ENCODE measurements around the gene PPP2R1B. TPM values are rescaled to one million over a fixed set of nuclear protein-coding genes. Genes with fewer than 3 reads are reported as not detected.

PPP2R1B gene
- total and polyA plus RNA-seq, 2 of the 8 experiments (the other 6 are each of a cell fraction or from before 2014, with no cell fraction given), result 25.8 to 87.0 TPM

- no peak for TF ChIP-seq JUND (IDR thresholded peaks at IDR 0.05; ENCODE audit: low read length)
- no peak for TF ChIP-seq EP300 (IDR thresholded peaks at IDR 0.05; ENCODE audit: borderline replicate concordance in 1 of 2, low read depth in 2 of 2, low read length in 2 of 2)
- TF ChIP-seq RXRA (IDR thresholded peaks at IDR 0.05; ENCODE audit: insufficient read depth, low read depth, low read length), result no peak
- TF ChIP-seq EGR1 (IDR thresholded peaks at IDR 0.05; ENCODE audit: borderline replicate concordance, low read depth, low read length), result no peak
- no peak for TF ChIP-seq TEAD4 (IDR thresholded peaks at IDR 0.05; ENCODE audit: low read depth, low read length)
- TF ChIP-seq, protein P1, sequence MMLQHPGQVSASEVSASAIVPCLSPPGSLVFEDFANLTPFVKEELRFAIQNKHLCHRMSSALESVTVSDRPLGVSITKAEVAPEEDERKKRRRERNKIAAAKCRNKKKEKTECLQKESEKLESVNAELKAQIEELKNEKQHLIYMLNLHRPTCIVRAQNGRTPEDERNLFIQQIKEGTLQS (IDR thresholded peaks at IDR 0.05; ENCODE audit: insufficient read depth, low read depth, low read length), result no peak
- no peak for TF ChIP-seq BACH1 (IDR thresholded peaks at IDR 0.05; ENCODE audit: low read length)
- TF ChIP-seq FOSL1 (IDR thresholded peaks at IDR 0.05; ENCODE audit: insufficient read depth, low read depth, low read length), result no peak
- no peak for TF ChIP-seq EZH2 (IDR thresholded peaks at IDR 0.05; ENCODE audit: low read depth, low read length, severe bottlenecking)
- TF ChIP-seq MAFK (IDR thresholded peaks at IDR 0.05; ENCODE audit: low read depth, low read length), result no peak
- peak; percentile 21 for TF ChIP-seq E2F6 (IDR thresholded peaks at IDR 0.05)
- TF ChIP-seq CHD1 (IDR thresholded peaks at IDR 0.05; ENCODE audit: low read depth, low read length), result no peak
- peak; percentile 96 for TF ChIP-seq ASH2L (IDR thresholded peaks at IDR 0.05; ENCODE audit: low read length)
- peak; percentile 87 for TF ChIP-seq YY1 (IDR thresholded peaks at IDR 0.05; ENCODE audit: low read depth, low read length)
- TF ChIP-seq CHD2 (IDR thresholded peaks at IDR 0.05; ENCODE audit: low read length), result no peak
- no peak for TF ChIP-seq CBX8 (IDR thresholded peaks at IDR 0.05; ENCODE audit: borderline replicate concordance, low read depth, low read length)
- TF ChIP-seq CTBP2 (IDR thresholded peaks at IDR 0.05; ENCODE audit: borderline replicate concordance, insufficient read depth, insufficient read length, low read length), result no peak
- no peak for TF ChIP-seq RAD21 (IDR thresholded peaks at IDR 0.05 in 1 of 2, conservative IDR thresholded peaks at IDR 0.05 in 1 of 2; ENCODE audit: low read depth in 2 of 2, low read length in 2 of 2)
- TF ChIP-seq GTF2F1 (IDR thresholded peaks at IDR 0.05; ENCODE audit: borderline replicate concordance, low read depth, low read length), result no peak; the same call in 1 of the 2 replicates
- TF ChIP-seq KDM1A (IDR thresholded peaks at IDR 0.05; ENCODE audit: borderline replicate concordance, low read length), result no peak
- peak in 1 of 2 experiments; percentile 75; a peak in 2 of 3 replicates for TF ChIP-seq POLR2A (IDR thresholded peaks at IDR 0.05; ENCODE audit: control extremely low read depth in 1 of 2, low read depth in 2 of 2, low read length in 2 of 2)
- peak; percentile 72 for TF ChIP-seq KDM4A (IDR thresholded peaks at IDR 0.05; ENCODE audit: low read depth, low read length, severe bottlenecking)
- TF ChIP-seq BCL11A (IDR thresholded peaks at IDR 0.05; ENCODE audit: low read depth in 2 of 2, low read length in 2 of 2), result no peak
Measured at GRCh38 chr11:111765984-111766833, at the start of gene PPP2R1B (continued).

Data from H1 (cell line).